Calu3 (cell line): Measurements from ENCODE around the gene IRF9. TPM values are rescaled to one million over a fixed set of nuclear protein-coding genes. Genes with fewer than 3 reads are reported as not detected.

Experiments used
- BruUV-seq: library from RNA; stranded (reverse); fragments of 400-500 nt; replicated peaks from 2 replicates; lab custom pipeline; 2021; lab: Mats Ljungman, UMichigan
- CTCF ChIA-PET: fragments of 300-600 bp; sonication (Branson Sonifier 250); formaldehyde crosslinking; loops from one replicate; lab custom pipeline; 2022; ENCODE audit warnings: antibody characterized with exemption; lab: Charles Lee
- DNase-seq: peaks from one replicate; pipeline ENCODE4 v3.0.0; 2022
- H3K27ac Mint-ChIP-seq: one replicate; pipeline ENCODE4 v1.8.0; 2022; ENCODE audit warnings: mixed read lengths; ENCODE audit not compliant: unreplicated experiment
- H3K27me3 Mint-ChIP-seq: one replicate; pipeline ENCODE4 v1.8.0; 2022; ENCODE audit warnings: mixed read lengths; ENCODE audit not compliant: unreplicated experiment
- H3K36me3 Mint-ChIP-seq: one replicate; pipeline ENCODE4 v1.8.0; 2022; ENCODE audit warnings: mild to moderate bottlenecking, moderate library complexity, mixed read lengths; ENCODE audit not compliant: insufficient read depth, unreplicated experiment
- H3K4me1 Mint-ChIP-seq: one replicate; pipeline ENCODE4 v1.8.0; 2022; ENCODE audit warnings: mild to moderate bottlenecking, low read depth, mixed read lengths; ENCODE audit not compliant: unreplicated experiment
- H3K4me3 Mint-ChIP-seq: one replicate; pipeline ENCODE4 v1.8.0; 2022; ENCODE audit warnings: mild to moderate bottlenecking, low read depth, moderate library complexity, mixed read lengths; ENCODE audit not compliant: unreplicated experiment
- H3K9me3 Mint-ChIP-seq: one replicate; pipeline ENCODE4 v1.8.0; 2022; ENCODE audit warnings: low read depth, mixed read lengths; ENCODE audit not compliant: unreplicated experiment
- intact Hi-C: fragments of 100-400 bp; cut with micrococcal nuclease; formaldehyde crosslinking; loops from one replicate; pipeline ENCODE4 v1.10.0; 2022; ENCODE audit not compliant: unreplicated experiment
- total RNA-seq: library from RNA; stranded (reverse); gene quantifications from 2 replicates; pipeline ENCODE4 v1.2.3, GENCODE V29; 2022
- TF ChIP-seq, protein P1 (sequence below): fragments of 200-600 bp; IDR thresholded peaks from one replicate; pipeline ENCODE4 v1.8.0; 2022; ENCODE audit warnings: antibody characterized with exemption; ENCODE audit not compliant: unreplicated experiment

The IRF9 gene
- total RNA-seq, 1 experiment from 2014 or later = 124 TPM

DNA sequence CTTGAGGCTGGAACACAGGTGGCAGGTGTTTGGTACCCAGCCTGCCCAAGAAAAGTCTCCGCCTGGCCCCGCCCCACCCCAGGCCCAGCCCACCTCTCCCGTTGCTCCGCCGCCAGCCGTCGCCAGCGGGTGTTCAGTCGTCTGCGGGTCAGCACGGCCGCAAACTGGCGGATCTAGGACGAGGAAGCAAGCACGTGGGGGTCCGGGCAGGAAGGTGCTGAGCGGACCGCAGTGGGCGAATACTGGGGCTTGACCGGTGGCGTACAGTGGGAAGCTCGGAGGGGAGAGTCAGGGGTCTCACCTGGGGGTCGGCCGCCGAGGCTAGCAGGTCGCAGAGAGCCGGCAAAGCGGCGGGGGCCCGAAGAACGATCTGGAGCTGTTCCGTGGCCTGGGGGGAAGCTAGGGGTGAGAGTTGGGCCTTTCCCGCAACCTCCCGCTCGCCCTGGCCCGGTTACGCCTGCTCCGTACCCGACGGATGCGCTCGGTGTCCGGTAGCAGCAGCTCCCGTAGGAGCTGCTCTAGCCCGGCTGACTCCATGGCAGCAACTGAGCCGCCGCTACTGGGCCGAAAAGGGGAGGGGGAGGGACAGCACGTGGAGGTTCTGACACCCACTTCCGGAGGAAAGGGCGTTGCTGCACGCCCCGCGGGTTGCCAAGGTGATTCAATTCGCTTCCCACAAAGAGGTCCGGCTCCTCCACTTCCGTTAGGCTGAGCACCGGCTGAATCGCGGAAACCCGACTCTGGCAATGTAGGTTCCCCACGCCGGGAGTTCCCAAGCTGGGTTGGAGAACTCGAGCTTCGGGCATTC is 27.4 kb downstream of the IRF9 start, which contains the start of gene IPO4:
Gene IPO4, minus strand, starts transcription at position 566 of the 808 bp plus-strand sequence. Its CDS starts 29 bp downstream, at position 537.
- H3K4me1 Mint-ChIP-seq = peaks cover 22% of the 10 kb centered on the region
- peak within 1 kb of the TSS; percentile 76 for H3K27ac Mint-ChIP-seq
- peak; percentile 96 for DNase-seq
- intact Hi-C loops = no loop called here
- CTCF ChIA-PET = interaction anchor here (0.6 to 0.7 kb wide), 2 partner anchors 62 to 153 kb away, joined by 3 to 5 read pairs; no protein-coding TSS in a partner anchor
- TSS peak; percentile 61 for BruUV-seq
- H3K9me3 Mint-ChIP-seq = no peaks in the 10 kb centered on the region
- peak within 1 kb of the TSS; percentile 88 for H3K4me3 Mint-ChIP-seq
- no peaks in the 10 kb centered on the region for H3K27me3 Mint-ChIP-seq
- peaks cover 67% of the 10 kb centered on the region for H3K36me3 Mint-ChIP-seq
- TF ChIP-seq, protein P1, sequence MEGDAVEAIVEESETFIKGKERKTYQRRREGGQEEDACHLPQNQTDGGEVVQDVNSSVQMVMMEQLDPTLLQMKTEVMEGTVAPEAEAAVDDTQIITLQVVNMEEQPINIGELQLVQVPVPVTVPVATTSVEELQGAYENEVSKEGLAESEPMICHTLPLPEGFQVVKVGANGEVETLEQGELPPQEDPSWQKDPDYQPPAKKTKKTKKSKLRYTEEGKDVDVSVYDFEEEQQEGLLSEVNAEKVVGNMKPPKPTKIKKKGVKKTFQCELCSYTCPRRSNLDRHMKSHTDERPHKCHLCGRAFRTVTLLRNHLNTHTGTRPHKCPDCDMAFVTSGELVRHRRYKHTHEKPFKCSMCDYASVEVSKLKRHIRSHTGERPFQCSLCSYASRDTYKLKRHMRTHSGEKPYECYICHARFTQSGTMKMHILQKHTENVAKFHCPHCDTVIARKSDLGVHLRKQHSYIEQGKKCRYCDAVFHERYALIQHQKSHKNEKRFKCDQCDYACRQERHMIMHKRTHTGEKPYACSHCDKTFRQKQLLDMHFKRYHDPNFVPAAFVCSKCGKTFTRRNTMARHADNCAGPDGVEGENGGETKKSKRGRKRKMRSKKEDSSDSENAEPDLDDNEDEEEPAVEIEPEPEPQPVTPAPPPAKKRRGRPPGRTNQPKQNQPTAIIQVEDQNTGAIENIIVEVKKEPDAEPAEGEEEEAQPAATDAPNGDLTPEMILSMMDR = no peak

DNA sequence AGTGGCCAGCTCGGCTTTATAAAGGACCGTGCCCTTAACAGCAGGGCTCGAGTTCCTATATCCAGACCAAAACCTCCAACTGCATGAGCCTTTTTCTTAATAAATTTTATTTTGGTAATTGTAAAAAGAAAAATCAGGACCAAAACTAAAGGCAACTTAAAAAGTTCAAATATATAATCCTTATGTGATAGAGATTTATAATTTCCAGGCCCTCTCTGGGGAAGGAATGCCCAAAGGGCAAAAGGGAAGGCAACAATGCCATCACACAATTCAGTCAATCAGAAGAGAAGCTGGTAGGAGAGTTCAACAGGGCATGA is 28.0 kb downstream of the IRF9 start:
- no TSS peak for BruUV-seq
- TF ChIP-seq, protein P1 = no peak
- intact Hi-C loops = no loop called here
- peak overlapping the region; percentile 76 for H3K27ac Mint-ChIP-seq
- H3K27me3 Mint-ChIP-seq = no peaks in the 10 kb centered on the region
- no peak for DNase-seq
- H3K9me3 Mint-ChIP-seq = no peaks in the 10 kb centered on the region
- H3K36me3 Mint-ChIP-seq = peaks cover 65% of the 10 kb centered on the region
- H3K4me3 Mint-ChIP-seq = peak overlapping the region; percentile 88
- peaks cover 26% of the 10 kb centered on the region for H3K4me1 Mint-ChIP-seq
- CTCF ChIA-PET = no interaction called here

DNA sequence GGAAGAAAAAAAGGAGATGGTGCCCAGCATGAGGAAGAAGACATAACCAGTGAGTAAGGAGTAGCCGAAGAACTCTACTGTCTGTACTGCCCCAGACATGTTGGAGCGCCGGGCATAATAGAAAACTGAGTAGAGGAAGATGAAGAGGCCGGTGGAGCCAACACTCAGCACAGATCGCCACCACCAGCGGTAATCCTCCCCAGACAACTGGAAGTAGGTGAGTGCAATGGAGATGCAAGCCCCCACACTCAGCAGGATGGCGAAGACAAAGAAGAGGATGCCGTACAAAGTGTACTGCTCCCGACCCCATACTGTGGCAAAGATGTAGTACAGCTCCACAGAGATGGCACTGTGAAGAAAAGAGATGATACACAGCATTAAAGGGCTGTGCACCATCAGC is 28.4 kb downstream of the IRF9 start:
- no peak overlapping the region for H3K4me3 Mint-ChIP-seq
- peaks cover 65% of the 10 kb centered on the region for H3K36me3 Mint-ChIP-seq
- DNase-seq = no peak
- TF ChIP-seq, protein P1 = no peak
- intact Hi-C loops = no loop called here
- peaks cover 30% of the 10 kb centered on the region for H3K4me1 Mint-ChIP-seq
- BruUV-seq = no TSS peak
- H3K9me3 Mint-ChIP-seq = no peaks in the 10 kb centered on the region
- peak overlapping the region; percentile 76 for H3K27ac Mint-ChIP-seq
- H3K27me3 Mint-ChIP-seq = no peaks in the 10 kb centered on the region
- CTCF ChIA-PET = no interaction called here

DNA sequence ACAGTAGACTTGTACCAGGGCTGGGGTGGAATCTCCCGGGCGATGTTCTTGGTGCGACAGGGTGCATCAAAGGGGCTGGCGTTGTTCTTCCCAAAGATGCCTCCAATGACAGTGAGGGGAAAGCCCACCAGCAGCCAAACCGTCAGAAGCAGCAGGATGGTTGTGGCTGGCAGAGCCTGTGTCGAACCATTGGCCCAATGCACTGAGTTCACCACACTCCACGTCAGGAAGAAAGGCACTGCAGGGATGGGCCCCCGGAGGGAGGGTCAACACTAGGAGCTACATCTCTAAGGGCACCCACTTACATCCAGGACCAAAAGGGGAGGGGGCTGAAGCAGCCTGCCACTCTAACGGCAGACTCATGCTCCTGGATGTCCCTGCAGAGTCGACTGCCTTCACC is 29.4 kb downstream of the IRF9 start:
- no peak for DNase-seq
- peaks cover 70% of the 10 kb centered on the region for H3K36me3 Mint-ChIP-seq
- H3K9me3 Mint-ChIP-seq = no peaks in the 10 kb centered on the region
- CTCF ChIA-PET = no interaction called here
- peak overlapping the region; percentile 76 for H3K27ac Mint-ChIP-seq
- BruUV-seq = no TSS peak
- TF ChIP-seq, protein P1 = no peak
- intact Hi-C loops = no loop called here
- H3K4me1 Mint-ChIP-seq = peaks cover 30% of the 10 kb centered on the region
- H3K4me3 Mint-ChIP-seq = no peak overlapping the region
- no peaks in the 10 kb centered on the region for H3K27me3 Mint-ChIP-seq
